Measurements from ENCODE around the gene YIF1A. TPM values are rescaled to one million over a fixed set of nuclear protein-coding genes. Genes with fewer than 3 reads are reported as not detected.
A peak's percentile ranks its signal among the peaks of the same experiment; 100 is the strongest.

Gene YIF1A
- total and polyA plus RNA-seq, 4 donors, result 93.0 to 136 (median 117) TPM

DNA sequence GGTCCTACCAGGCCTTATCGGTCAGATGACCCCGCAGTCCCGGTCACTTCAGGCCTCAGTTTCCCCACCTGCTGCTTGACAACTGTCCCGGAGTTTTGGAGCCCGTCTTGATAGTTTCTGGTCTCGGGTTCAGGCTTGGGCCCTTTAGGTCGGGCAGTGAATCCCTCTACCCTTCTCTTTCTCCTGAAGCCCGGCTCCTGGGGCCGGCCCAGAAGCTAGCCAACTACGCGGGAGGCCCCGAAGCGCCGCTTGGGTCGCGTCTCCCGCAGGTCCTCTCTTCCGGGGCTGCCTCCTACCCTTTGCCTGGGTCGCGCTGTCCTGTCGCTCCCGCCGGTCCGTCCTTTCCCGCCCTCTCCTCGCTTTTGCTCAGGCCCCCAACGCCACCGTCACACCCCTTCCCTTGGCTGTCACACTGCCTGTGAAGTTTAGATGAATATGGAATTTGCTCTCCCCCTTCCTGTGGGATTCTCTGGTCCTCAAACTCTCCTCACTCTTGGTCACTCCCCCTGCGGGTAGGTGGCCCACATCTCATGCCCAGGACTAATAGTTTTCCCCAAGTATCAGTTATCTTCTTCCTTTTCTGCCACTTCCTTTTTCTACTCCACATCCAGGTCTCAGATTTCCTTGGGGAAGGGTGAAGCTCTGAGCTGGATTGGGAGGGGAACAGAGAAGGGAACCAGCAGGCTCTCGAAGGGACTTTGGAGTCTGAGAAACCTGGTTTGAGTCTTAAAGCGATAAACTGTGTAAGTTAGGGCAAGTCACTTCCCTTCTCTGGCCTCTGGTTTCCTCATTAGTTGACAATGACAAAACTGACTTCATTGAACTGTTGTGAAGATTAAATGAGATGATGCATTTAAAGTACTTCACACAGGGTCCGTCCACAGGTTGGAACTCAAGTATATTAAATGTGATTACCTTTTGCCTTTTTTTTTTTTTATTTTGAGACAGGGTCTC is 19.7 kb downstream of the YIF1A start:
- Histone ChIP-seq H3K9me3 (ENCODE audit: control insufficient read depth in 4 of 4, low read length in 3 of 4) (no peaks in the 10 kb centered on the region), H3K9ac (ENCODE audit: low read depth in 1 of 2, low read length in 2 of 2) (peak overlapping the region; percentile 90 to 92), H3K4me3 (ENCODE audit: low read depth in 1 of 3, low read length in 3 of 3) (peak overlapping the region; percentile 82 to 94 (median 93)), H3K36me3 (ENCODE audit: control insufficient read depth in 4 of 4, insufficient read depth in 3 of 4, low read depth in 1 of 4, low read length in 3 of 4) (peaks cover 4 to 28% (median 24%) of the 10 kb centered on the region in 4 donors), H3K27me3 (ENCODE audit: control insufficient read depth in 4 of 4, insufficient read depth in 4 of 4, low read length in 3 of 4) (no peaks in the 10 kb centered on the region), H3K27ac (ENCODE audit: low read depth in 1 of 2, low read length in 2 of 2) (peak overlapping the region; percentile 91 to 92), H3K4me1 (ENCODE audit: control insufficient read depth in 4 of 4, insufficient read depth in 4 of 4, low read length in 3 of 4) (peaks cover 4 to 23% (median 17%) of the 10 kb centered on the region in 4 donors)
- peak; percentile 48 for DNase-seq (ENCODE audit: low spot score)
- WGBS, result 5% methylated on average over 32 of the region's 32 CpGs
- TF ChIP-seq, protein P1, sequence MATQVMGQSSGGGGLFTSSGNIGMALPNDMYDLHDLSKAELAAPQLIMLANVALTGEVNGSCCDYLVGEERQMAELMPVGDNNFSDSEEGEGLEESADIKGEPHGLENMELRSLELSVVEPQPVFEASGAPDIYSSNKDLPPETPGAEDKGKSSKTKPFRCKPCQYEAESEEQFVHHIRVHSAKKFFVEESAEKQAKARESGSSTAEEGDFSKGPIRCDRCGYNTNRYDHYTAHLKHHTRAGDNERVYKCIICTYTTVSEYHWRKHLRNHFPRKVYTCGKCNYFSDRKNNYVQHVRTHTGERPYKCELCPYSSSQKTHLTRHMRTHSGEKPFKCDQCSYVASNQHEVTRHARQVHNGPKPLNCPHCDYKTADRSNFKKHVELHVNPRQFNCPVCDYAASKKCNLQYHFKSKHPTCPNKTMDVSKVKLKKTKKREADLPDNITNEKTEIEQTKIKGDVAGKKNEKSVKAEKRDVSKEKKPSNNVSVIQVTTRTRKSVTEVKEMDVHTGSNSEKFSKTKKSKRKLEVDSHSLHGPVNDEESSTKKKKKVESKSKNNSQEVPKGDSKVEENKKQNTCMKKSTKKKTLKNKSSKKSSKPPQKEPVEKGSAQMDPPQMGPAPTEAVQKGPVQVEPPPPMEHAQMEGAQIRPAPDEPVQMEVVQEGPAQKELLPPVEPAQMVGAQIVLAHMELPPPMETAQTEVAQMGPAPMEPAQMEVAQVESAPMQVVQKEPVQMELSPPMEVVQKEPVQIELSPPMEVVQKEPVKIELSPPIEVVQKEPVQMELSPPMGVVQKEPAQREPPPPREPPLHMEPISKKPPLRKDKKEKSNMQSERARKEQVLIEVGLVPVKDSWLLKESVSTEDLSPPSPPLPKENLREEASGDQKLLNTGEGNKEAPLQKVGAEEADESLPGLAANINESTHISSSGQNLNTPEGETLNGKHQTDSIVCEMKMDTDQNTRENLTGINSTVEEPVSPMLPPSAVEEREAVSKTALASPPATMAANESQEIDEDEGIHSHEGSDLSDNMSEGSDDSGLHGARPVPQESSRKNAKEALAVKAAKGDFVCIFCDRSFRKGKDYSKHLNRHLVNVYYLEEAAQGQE (IDR thresholded peaks at IDR 0.05), result no peak
- TF ChIP-seq FOXA2 (IDR thresholded peaks at IDR 0.05) (no peak), NR2F2 (IDR thresholded peaks at IDR 0.05) (no peak), RXRA (IDR thresholded peaks at IDR 0.05) (no peak), HNF4A (conservative IDR thresholded peaks at IDR 0.05) (no peak), YY1 (IDR thresholded peaks at IDR 0.05) (no peak), RAD21 (IDR thresholded peaks at IDR 0.05) (no peak), HNF4G (IDR thresholded peaks at IDR 0.05) (no peak), SP1 (IDR thresholded peaks at IDR 0.05) (no peak), JUND (IDR thresholded peaks at IDR 0.05) (no peak), FOXA1 (IDR thresholded peaks at IDR 0.05) (no peak)
- TF ChIP-seq, protein P2, sequence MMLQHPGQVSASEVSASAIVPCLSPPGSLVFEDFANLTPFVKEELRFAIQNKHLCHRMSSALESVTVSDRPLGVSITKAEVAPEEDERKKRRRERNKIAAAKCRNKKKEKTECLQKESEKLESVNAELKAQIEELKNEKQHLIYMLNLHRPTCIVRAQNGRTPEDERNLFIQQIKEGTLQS (IDR thresholded peaks at IDR 0.05), result no peak
- TF ChIP-seq, protein P3, sequence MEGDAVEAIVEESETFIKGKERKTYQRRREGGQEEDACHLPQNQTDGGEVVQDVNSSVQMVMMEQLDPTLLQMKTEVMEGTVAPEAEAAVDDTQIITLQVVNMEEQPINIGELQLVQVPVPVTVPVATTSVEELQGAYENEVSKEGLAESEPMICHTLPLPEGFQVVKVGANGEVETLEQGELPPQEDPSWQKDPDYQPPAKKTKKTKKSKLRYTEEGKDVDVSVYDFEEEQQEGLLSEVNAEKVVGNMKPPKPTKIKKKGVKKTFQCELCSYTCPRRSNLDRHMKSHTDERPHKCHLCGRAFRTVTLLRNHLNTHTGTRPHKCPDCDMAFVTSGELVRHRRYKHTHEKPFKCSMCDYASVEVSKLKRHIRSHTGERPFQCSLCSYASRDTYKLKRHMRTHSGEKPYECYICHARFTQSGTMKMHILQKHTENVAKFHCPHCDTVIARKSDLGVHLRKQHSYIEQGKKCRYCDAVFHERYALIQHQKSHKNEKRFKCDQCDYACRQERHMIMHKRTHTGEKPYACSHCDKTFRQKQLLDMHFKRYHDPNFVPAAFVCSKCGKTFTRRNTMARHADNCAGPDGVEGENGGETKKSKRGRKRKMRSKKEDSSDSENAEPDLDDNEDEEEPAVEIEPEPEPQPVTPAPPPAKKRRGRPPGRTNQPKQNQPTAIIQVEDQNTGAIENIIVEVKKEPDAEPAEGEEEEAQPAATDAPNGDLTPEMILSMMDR (IDR thresholded peaks at IDR 0.05; ENCODE audit: low read depth, low read length, missing input control), result no peak
- TF ChIP-seq, protein P4, sequence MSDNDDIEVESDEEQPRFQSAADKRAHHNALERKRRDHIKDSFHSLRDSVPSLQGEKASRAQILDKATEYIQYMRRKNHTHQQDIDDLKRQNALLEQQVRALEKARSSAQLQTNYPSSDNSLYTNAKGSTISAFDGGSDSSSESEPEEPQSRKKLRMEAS (IDR thresholded peaks at IDR 0.05), result no peak
- TF ChIP-seq, protein P5, sequence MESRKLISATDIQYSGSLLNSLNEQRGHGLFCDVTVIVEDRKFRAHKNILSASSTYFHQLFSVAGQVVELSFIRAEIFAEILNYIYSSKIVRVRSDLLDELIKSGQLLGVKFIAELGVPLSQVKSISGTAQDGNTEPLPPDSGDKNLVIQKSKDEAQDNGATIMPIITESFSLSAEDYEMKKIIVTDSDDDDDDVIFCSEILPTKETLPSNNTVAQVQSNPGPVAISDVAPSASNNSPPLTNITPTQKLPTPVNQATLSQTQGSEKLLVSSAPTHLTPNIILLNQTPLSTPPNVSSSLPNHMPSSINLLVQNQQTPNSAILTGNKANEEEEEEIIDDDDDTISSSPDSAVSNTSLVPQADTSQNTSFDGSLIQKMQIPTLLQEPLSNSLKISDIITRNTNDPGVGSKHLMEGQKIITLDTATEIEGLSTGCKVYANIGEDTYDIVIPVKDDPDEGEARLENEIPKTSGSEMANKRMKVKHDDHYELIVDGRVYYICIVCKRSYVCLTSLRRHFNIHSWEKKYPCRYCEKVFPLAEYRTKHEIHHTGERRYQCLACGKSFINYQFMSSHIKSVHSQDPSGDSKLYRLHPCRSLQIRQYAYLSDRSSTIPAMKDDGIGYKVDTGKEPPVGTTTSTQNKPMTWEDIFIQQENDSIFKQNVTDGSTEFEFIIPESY (IDR thresholded peaks at IDR 0.05), result no peak
